HUES6 (cell line): ENCODE data around the gene DCLK2.

ENCODE experiments used
- H3K27ac ChIP-seq: 2 replicates; pipeline ENCODE4 v1.7.0; 2013; ENCODE audit warnings: low read depth, mild to moderate bottlenecking, low read length, inconsistent platforms
- H3K27me3 ChIP-seq: 2 replicates; pipeline ENCODE4 v1.6.1; 2013; ENCODE audit warnings: low read length; ENCODE audit not compliant: control insufficient read depth, insufficient read depth
- H3K36me3 ChIP-seq: 2 replicates; pipeline ENCODE4 v1.6.1; 2013; ENCODE audit warnings: low read length; ENCODE audit not compliant: control insufficient read depth, insufficient read depth
- H3K4me1 ChIP-seq: 2 replicates; pipeline ENCODE4 v1.6.1; 2013; ENCODE audit warnings: low read length; ENCODE audit not compliant: control insufficient read depth, insufficient read depth
- H3K4me3 ChIP-seq: 2 replicates; pipeline ENCODE4 v1.5.1; 2013; ENCODE audit warnings: low read depth, low read length
- H3K9ac ChIP-seq: one replicate; pipeline ENCODE4 v1.6.1; 2013; ENCODE audit warnings: mild to moderate bottlenecking, low read length
- H3K9me3 ChIP-seq: 2 replicates; pipeline ENCODE4 v1.6.1; 2013; ENCODE audit warnings: low read depth, low read length; ENCODE audit not compliant: control insufficient read depth, insufficient read depth

The DCLK2 gene

GRCh38 chr4:150261571-150261970 is 183.3 kb downstream of the DCLK2 start:
- peaks cover 18% of the 10 kb centered on the region for H3K4me1 ChIP-seq
- H3K9me3 ChIP-seq, result no peaks in the 10 kb centered on the region
- no peaks in the 10 kb centered on the region for H3K36me3 ChIP-seq

GRCh38 chr4:150262611-150263010 is 184.4 kb downstream of the DCLK2 start:
- Histone ChIP-seq H3K4me3 (no peak overlapping the region), H3K36me3 (no peaks in the 10 kb centered on the region)

More at GRCh38 chr4:150261571-150261970, 183.3 kb downstream of the DCLK2 start:
- Histone ChIP-seq H3K4me3 (no peak overlapping the region), H3K27me3 (no peaks in the 10 kb centered on the region), H3K27ac (no peak overlapping the region), H3K9ac (no peak overlapping the region)

GRCh38 chr4:150264595-150265161 is 186.4 kb downstream of the DCLK2 start:
- no peak overlapping the region for H3K4me3 ChIP-seq
- H3K27ac ChIP-seq, result no peak overlapping the region
- peaks cover 5% of the 10 kb centered on the region; the same call in 1 of the 2 replicates for H3K4me1 ChIP-seq
- no peaks in the 10 kb centered on the region for H3K27me3 ChIP-seq
- no peaks in the 10 kb centered on the region for H3K9me3 ChIP-seq
- H3K36me3 ChIP-seq, result no peaks in the 10 kb centered on the region
- no peak overlapping the region for H3K9ac ChIP-seq

More at GRCh38 chr4:150262611-150263010, 184.4 kb downstream of the DCLK2 start:
- no peaks in the 10 kb centered on the region for H3K9me3 ChIP-seq
- H3K27ac ChIP-seq, result no peak overlapping the region
- H3K4me1 ChIP-seq, result peaks cover 9% of the 10 kb centered on the region
- no peak overlapping the region for H3K9ac ChIP-seq
- no peaks in the 10 kb centered on the region for H3K27me3 ChIP-seq

GRCh38 chr4:150265806-150266205 is 187.6 kb downstream of the DCLK2 start:
- no peaks in the 10 kb centered on the region for H3K4me1 ChIP-seq
- no peaks in the 10 kb centered on the region for H3K36me3 ChIP-seq
- H3K27me3 ChIP-seq, result no peaks in the 10 kb centered on the region
- no peak overlapping the region for H3K27ac ChIP-seq
- no peak overlapping the region for H3K4me3 ChIP-seq
- no peak overlapping the region for H3K9ac ChIP-seq
- H3K9me3 ChIP-seq, result no peaks in the 10 kb centered on the region

- Histone ChIP-seq H3K9ac (no peak overlapping the region), H3K27me3 (no peaks in the 10 kb centered on the region), H3K27ac (no peak overlapping the region), H3K36me3 (no peaks in the 10 kb centered on the region), H3K9me3 (no peaks in the 10 kb centered on the region), H3K4me1 (no peaks in the 10 kb centered on the region), H3K4me3 (no peak overlapping the region)
Observed at GRCh38 chr4:150268444-150268843, 190.2 kb downstream of the DCLK2 start.

GRCh38 chr4:150278206-150278605 is 200.0 kb downstream of the DCLK2 start:
- Histone ChIP-seq H3K36me3 (0 out of 2 replicates have a peak, but pooled peaks cover 5% of the 10 kb centered on the region), H3K9ac (no peak overlapping the region), H3K27ac (no peak overlapping the region), H3K9me3 (no peaks in the 10 kb centered on the region), H3K4me1 (peaks cover 8% of the 10 kb centered on the region; the same call in 1 of the 2 replicates), H3K4me3 (no peak overlapping the region), H3K27me3 (no peaks in the 10 kb centered on the region)

- H3K27ac ChIP-seq, result 0 out of 2 replicates have a peak overlapping the region, but pooled peaks have one; percentile 10
- H3K9ac ChIP-seq, result no peak overlapping the region
Observed at GRCh38 chr4:150280081-150280895, 202.0 kb downstream of the DCLK2 start.

GRCh38 chr4:150280975-150281374 is 202.7 kb downstream of the DCLK2 start:
- Histone ChIP-seq H3K4me1 (peaks cover 8% of the 10 kb centered on the region; the same call in 1 of the 2 replicates), H3K36me3 (0 out of 2 replicates have a peak, but pooled peaks cover 5% of the 10 kb centered on the region), H3K9me3 (no peaks in the 10 kb centered on the region), H3K4me3 (no peak overlapping the region), H3K27me3 (no peaks in the 10 kb centered on the region), H3K27ac (0 out of 2 replicates have a peak overlapping the region, but pooled peaks have one; percentile 10), H3K9ac (no peak overlapping the region)

More at GRCh38 chr4:150280081-150280895, 202.0 kb downstream of the DCLK2 start:
- Histone ChIP-seq H3K36me3 (0 out of 2 replicates have a peak, but pooled peaks cover 5% of the 10 kb centered on the region), H3K4me3 (no peak overlapping the region), H3K27me3 (no peaks in the 10 kb centered on the region), H3K4me1 (peaks cover 8% of the 10 kb centered on the region; the same call in 1 of the 2 replicates), H3K9me3 (no peaks in the 10 kb centered on the region)

- Histone ChIP-seq H3K27me3 (no peaks in the 10 kb centered on the region), H3K27ac (no peak overlapping the region)
Observed at GRCh38 chr4:150283689-150284088, 205.4 kb downstream of the DCLK2 start.

GRCh38 chr4:150286656-150287055 is 208.4 kb downstream of the DCLK2 start:
- no peaks in the 10 kb centered on the region for H3K27me3 ChIP-seq

More at GRCh38 chr4:150283689-150284088, 205.4 kb downstream of the DCLK2 start:
- H3K4me3 ChIP-seq, result no peak overlapping the region
- H3K9ac ChIP-seq, result no peak overlapping the region
- H3K9me3 ChIP-seq, result no peaks in the 10 kb centered on the region
- H3K4me1 ChIP-seq, result peaks cover 8% of the 10 kb centered on the region; the same call in 1 of the 2 replicates
- H3K36me3 ChIP-seq, result 0 out of 2 replicates have a peak, but pooled peaks cover 5% of the 10 kb centered on the region

GRCh38 chr4:150289198-150289597 is 211.0 kb downstream of the DCLK2 start:
- Histone ChIP-seq H3K9ac (no peak overlapping the region), H3K27me3 (no peaks in the 10 kb centered on the region), H3K36me3 (no peaks in the 10 kb centered on the region), H3K4me3 (no peak overlapping the region), H3K27ac (no peak overlapping the region), H3K4me1 (no peaks in the 10 kb centered on the region), H3K9me3 (no peaks in the 10 kb centered on the region)

More at GRCh38 chr4:150286656-150287055, 208.4 kb downstream of the DCLK2 start:
- Histone ChIP-seq H3K9ac (no peak overlapping the region), H3K36me3 (0 out of 2 replicates have a peak, but pooled peaks cover 1% of the 10 kb centered on the region), H3K27ac (no peak overlapping the region), H3K9me3 (no peaks in the 10 kb centered on the region), H3K4me3 (no peak overlapping the region), H3K4me1 (no peaks in the 10 kb centered on the region)
